ENCODE measurements around the gene LOXL3.

The LOXL3 gene

GRCh38 chr2:74528600-74529356 is 25.0 kb downstream of the LOXL3 start:
- no peak for DNase-seq (ENCODE audit: low read depth)

GRCh38 chr2:74527741-74528140 is 26.0 kb downstream of the LOXL3 start:
- no peak for DNase-seq (ENCODE audit: low read depth)

- DNase-seq (ENCODE audit: low read depth), result no peak
These were observed 27.0 kb downstream of the LOXL3 start for GRCh38 chr2:74526649-74527230.

- DNase-seq (ENCODE audit: low read depth), result no peak
These were observed 27.8 kb downstream of the LOXL3 start, which contains the start of gene DQX1 for GRCh38 chr2:74525717-74526648. TSS of gene DQX1 (minus strand) at chr2:74526231. CDS start at chr2:74525729, 502 bp downstream.

- DNase-seq (ENCODE audit: low read depth), result no peak
These were observed 28.6 kb downstream of the LOXL3 start for GRCh38 chr2:74524955-74525716.

- no peak for DNase-seq (ENCODE audit: low read depth)
These were observed 29.7 kb downstream of the LOXL3 start for GRCh38 chr2:74524005-74524404.

DNA sequence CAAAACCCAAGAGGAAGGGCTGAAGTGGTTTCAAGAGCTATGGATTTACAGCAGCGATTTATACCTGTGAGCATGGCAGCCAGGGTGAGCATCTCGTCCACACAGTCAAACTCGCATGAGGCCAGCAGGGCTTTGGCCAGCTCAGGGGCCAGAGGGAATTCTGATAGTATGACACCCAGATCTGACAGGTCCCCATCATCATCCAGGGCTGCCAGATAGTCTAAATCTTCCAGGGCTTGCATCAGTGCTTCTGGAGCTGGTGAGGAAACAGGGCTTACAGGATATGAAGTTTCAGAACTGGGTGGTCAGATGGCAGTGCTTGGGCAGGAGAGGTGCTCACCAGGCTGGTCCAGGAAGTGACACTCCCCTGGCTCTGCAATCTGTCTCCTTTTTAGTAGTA is 31.2 kb downstream of the LOXL3 start:
- DNase-seq (ENCODE audit: low read depth), result no peak

DNA sequence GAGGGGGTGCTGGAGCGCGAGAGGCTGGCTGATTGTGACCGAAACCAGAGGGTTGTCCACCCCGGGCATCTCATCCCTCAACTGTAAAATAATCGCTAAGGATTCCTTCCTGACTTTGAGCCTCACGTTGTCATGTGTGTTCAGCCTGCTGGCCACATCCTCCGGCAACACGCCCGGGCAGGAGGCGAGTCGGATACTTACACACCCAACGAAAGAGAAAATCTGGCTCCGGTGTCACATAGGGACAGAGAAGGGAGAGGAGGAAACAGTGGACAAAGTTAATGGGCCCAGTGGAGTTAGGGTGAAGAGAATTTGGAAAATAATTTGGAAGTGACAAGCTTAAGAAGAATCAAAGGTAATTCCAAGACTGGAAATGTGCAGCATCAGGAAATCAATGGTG is 37.1 kb downstream of the LOXL3 start:
- DNase-seq (ENCODE audit: low read depth), result no peak

DNA sequence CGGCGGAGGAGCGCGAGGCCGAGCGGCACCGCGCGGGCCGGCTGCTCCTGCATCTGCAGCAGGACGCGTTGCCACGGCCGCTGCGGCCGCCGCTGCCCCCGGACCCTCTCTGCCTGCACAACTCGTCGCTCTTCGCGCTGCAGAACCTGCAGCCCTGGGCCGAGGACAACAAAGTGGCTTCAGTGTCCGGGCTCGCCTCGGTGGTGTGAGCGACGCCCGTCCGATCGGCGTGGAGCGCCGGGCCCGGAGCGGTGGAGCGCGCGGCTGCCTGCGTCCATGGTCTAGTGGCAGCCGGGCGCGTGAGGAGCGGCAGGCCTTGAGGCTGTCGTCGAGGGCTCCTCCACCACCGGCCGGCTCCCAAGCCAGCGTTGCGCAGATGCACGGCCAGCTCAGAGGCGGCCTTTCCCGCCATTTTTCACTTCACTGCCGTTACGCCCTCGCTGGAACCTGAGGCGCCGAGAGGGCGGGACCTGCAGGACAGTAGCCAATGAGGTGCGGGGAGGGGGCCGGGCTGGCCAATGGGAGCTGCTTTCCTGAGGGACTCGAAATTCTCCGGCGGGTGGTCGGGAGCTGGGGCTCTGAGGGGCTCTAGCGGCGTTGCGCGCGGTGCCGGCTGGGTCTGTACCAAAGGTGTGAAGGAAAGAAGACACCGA is 37.6 kb downstream of the LOXL3 start:
- DNase-seq (ENCODE audit: low read depth), result no peak

- no peak for DNase-seq (ENCODE audit: low read depth)
These were observed 38.3 kb downstream of the LOXL3 start for GRCh38 chr2:74515271-74515980.

DNA sequence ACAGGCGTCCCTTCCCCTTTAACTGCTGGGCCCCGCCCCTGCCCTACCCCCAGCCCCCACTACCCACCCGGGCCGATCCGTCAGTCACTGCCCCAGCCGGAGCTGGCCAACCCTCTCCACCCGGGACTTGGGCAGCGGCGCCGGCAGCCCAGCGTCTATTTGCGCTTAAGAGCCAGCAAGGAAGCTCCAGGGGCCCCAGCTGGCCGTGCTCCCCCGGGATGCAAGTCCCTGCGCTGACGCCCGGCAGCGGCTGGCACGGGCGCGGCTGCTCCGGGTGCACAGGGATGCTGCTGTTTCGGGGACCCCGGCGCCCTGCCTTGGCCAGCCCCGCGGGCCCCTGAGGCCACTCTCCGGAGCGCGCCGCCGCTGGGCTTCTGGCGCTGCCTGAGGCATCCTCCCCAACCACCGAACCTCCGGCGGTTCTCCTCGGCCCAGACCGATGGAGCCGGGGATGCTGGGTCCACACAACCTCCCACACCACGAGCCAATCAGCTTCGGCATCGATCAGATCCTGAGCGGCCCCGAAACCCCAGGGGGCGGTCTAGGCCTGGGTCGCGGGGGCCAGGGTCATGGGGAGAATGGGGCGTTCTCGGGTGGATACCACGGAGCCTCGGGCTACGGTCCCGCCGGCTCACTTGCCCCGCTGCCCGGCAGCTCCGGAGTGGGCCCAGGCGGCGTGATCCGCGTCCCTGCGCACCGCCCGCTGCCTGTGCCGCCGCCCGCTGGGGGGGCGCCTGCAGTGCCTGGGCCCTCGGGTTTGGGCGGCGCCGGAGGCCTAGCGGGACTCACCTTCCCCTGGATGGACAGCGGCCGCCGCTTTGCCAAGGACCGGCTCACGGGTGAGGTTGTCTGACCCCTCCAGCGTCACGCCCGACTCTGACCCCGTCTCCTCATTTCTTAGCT is 39.1 kb downstream of the LOXL3 start, which contains the start of gene TLX2:
Gene TLX2 (plus strand): TSS at position 83 of the 903 bp plus-strand sequence. CDS start 357 bp downstream, at position 440.
- no peak for DNase-seq (ENCODE audit: low read depth)

GRCh38 chr2:74513605-74514367 is 40.0 kb downstream of the LOXL3 start:
- no peak for DNase-seq (ENCODE audit: low read depth)

DNA sequence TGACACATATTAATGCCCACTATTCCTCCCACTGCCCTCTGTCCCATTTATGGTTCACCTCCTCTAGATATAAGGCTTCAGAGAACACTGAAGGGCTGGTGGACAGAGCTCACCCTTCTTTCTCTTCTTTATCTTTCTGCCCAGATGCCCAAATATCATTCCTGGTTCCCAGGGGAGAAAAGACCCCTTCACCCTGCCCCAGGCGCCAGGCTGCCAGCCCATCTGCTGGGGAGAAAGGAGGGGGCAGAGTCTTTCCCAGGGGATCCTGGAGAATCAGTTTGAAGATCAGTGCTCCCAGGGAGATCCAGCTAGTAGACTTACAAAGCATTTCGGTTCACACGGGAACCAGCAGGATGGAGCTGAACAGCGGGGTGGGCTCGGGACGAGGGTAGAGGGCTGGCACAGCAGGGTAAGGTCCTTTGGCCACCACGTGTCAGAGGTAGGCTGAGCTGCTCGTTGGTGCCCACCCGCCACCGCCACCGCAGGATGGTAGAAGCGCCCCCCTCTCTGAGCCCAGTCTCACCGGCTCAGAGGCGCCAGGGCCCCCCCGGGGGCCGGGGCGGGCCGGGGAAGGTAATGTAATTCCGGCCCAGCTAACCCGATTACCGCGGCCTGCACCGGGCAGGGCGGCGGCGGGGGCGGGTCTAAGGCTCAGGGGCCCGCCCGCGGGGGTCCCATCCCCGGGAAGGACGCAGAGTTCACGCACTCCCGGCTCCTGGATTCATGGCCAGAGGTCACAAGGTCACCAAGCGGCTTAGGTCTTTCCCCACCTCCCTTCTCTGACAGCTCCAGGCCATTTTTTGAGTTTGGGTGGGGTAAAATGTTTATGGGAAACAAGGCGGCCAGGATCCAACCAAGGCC is 40.8 kb downstream of the LOXL3 start:
- DNase-seq (ENCODE audit: low read depth), result no peak

DNA sequence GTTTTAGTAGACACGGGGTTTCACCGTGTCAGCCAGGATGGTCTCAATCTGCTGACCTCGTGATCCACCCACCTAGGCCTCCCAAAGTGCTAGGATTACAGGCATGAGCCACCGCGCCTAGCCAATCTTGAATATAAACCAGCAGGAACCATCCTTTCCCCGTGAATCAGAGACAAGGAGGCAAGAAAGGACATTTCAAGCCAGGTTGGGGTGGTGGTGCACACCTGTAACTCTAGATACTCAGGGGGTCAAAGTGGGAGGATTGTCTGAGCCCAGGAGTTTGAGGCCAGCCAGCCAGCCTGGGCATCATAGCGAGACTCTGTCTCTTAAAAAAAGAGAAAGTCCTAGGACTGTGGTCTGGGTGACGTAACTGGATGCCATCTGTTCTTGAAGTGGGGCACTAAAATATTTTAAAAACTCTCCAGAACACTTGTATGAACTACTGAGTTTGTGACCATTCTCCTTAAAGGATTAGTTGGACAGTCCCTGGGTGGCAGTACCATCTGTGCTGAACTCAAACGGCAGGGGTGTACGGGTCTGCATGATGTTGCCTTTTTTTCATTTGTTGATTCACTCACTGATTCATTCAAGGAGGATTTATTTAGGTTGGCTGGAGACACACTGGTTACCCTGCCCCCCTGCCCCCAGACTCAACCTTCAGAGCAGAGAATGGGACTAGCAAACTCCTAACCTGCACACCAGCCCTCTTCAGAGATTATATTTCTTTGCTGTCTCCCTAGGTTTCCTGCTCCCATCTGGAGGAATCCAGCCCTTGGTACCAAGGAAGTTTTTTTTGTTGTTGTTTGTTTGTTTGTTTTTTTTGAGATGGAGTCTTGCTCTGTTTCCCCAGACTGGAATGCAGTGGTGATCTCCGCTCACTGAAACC is 42.4 kb downstream of the LOXL3 start:
- no peak for DNase-seq (ENCODE audit: low read depth)

- DNase-seq (ENCODE audit: low read depth), result no peak
These were observed 43.5 kb downstream of the LOXL3 start for GRCh38 chr2:74510272-74510671.

DNA sequence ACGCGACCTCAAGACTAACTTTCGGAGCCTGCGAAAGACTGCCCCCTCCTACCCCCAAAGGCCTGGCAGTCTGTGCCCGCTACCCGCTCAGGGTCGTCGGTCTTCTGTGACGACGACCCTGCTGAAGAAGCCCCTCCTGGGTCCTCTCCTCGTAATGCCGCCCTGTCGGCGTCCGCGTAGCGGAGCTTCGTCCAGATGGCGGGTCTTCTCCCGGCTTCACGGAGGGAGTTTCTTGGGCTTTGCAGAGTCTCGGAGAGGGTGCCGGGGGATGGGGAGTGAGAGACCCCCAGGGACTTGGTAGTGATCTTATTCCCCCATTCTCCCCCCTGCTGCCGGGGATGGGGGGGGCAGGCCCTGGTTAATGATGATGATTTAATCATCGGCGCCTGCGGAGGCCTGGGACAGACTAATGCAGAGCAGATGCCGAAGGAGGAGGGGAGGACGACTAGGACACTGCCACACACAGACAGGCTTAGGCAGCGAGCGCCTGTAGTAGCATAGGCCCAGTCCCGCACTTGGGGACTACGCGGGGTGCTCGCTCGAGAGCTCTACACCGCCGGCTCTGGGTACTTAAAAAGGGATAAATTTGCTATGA is 45.7 kb downstream of the LOXL3 start:
- DNase-seq (ENCODE audit: low read depth), result no peak

All from stromal cell of bone marrow (primary cell).